Measurements from ENCODE around the gene BAZ2B.

DNA sequence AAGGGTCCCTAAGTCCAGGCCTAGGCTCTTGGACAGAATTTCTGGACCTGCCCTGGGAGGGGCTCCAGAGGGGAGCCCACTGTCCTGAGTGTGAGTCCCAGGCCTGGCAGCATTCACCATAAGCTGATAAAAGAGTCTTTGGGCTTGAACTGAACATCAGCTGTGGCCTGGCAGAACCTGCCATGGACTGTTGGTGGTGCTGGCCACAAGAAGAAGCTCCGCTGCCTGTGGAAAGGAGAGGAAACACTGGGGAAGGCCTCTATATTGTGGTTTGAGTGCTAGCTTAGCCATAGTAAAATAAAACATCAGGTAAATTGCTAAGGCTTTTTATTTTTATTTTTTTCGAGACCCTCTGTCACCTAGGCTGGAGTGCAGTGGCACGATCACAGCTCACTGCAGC lies 20.9 kb upstream of the BAZ2B start:
- TF ChIP-seq EP300 (IDR thresholded peaks at IDR 0.05), result no peak
- no peak for TF ChIP-seq POLR2AphosphoS5 (IDR thresholded peaks at IDR 0.05)
- no peak for TF ChIP-seq POLR2A (IDR thresholded peaks at IDR 0.05)
- TF ChIP-seq, protein P1, sequence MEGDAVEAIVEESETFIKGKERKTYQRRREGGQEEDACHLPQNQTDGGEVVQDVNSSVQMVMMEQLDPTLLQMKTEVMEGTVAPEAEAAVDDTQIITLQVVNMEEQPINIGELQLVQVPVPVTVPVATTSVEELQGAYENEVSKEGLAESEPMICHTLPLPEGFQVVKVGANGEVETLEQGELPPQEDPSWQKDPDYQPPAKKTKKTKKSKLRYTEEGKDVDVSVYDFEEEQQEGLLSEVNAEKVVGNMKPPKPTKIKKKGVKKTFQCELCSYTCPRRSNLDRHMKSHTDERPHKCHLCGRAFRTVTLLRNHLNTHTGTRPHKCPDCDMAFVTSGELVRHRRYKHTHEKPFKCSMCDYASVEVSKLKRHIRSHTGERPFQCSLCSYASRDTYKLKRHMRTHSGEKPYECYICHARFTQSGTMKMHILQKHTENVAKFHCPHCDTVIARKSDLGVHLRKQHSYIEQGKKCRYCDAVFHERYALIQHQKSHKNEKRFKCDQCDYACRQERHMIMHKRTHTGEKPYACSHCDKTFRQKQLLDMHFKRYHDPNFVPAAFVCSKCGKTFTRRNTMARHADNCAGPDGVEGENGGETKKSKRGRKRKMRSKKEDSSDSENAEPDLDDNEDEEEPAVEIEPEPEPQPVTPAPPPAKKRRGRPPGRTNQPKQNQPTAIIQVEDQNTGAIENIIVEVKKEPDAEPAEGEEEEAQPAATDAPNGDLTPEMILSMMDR (IDR thresholded peaks at IDR 0.05), result no peak

All from sigmoid colon (tissue), 4 donors.